Nephron progenitor cell (in vitro differentiated cells): Measurements from ENCODE around the gene NEURL1.
A peak's percentile ranks its signal among the peaks of the same experiment; 100 is the strongest.

Experiments used
- DNase-seq: peaks from one replicate; pipeline ENCODE4 v3.0.0; 2021
- H3K27ac Mint-ChIP-seq: 2 replicates; pipeline ENCODE4 v1.8.0; 2021; ENCODE audit warnings: mild to moderate bottlenecking, moderate library complexity, mixed read lengths
- H3K27me3 Mint-ChIP-seq: 2 replicates; pipeline ENCODE4 v1.8.0; 2021; ENCODE audit warnings: mild to moderate bottlenecking, low read depth, mixed read lengths; ENCODE audit not compliant: poor library complexity
- H3K36me3 Mint-ChIP-seq: 2 replicates; pipeline ENCODE4 v1.8.0; 2021; ENCODE audit warnings: low read depth, mixed read lengths
- H3K4me1 Mint-ChIP-seq: 2 replicates; pipeline ENCODE4 v1.8.0; 2021; ENCODE audit warnings: mixed read lengths
- H3K4me3 Mint-ChIP-seq: 2 replicates; pipeline ENCODE4 v1.8.0; 2021; ENCODE audit warnings: mild to moderate bottlenecking, moderate library complexity, mixed read lengths
- H3K9me3 Mint-ChIP-seq: 2 replicates; pipeline ENCODE4 v1.8.0; 2021; ENCODE audit warnings: mild to moderate bottlenecking, moderate library complexity, mixed read lengths
- TF ChIP-seq, protein P1 (sequence below): fragments of 200-600 bp; sonication (generic); IDR thresholded peaks from 2 replicates; pipeline ENCODE4 v1.5.0; 2021; ENCODE audit warnings: antibody characterized with exemption

The NEURL1 gene

DNA sequence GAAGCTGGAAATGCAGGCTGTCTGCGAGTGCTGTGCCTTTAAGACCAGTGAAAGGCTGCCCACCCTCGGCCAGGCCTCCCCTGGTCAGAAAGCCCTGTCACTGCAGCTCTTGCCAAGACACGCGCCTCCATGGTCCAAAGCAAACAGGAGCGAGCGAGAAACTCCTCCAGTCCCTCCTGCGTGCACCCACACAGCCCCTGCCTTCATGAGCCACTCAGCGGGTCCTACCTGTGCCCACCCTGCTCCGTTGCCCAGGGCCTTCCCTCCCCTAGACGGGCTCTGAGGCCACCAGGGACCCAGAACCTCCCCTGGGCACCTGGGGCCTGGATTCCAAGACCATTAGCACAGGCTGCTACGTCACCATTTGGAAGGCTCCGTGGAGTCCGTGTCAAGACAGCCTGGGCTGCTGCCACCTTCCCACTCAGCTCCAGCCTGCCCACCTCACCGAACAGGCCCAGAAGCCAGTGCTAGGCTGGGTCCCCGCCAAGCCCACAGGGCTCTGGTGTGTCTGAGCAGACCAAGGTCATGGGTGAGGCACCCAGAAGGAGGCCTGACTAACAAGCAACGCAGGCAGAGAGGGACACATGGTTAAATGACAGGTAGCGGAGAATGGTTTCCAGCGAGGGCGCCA, 144.5 kb downstream of the NEURL1 start:
- Mint-ChIP-seq H3K27ac (no peak overlapping the region), H3K9me3 (no peaks in the 10 kb centered on the region), H3K27me3 (peaks cover 2% of the 10 kb centered on the region), H3K36me3 (peaks cover 12% of the 10 kb centered on the region), H3K4me1 (peaks cover 58% of the 10 kb centered on the region), H3K4me3 (no peak overlapping the region)
- TF ChIP-seq, protein P1, sequence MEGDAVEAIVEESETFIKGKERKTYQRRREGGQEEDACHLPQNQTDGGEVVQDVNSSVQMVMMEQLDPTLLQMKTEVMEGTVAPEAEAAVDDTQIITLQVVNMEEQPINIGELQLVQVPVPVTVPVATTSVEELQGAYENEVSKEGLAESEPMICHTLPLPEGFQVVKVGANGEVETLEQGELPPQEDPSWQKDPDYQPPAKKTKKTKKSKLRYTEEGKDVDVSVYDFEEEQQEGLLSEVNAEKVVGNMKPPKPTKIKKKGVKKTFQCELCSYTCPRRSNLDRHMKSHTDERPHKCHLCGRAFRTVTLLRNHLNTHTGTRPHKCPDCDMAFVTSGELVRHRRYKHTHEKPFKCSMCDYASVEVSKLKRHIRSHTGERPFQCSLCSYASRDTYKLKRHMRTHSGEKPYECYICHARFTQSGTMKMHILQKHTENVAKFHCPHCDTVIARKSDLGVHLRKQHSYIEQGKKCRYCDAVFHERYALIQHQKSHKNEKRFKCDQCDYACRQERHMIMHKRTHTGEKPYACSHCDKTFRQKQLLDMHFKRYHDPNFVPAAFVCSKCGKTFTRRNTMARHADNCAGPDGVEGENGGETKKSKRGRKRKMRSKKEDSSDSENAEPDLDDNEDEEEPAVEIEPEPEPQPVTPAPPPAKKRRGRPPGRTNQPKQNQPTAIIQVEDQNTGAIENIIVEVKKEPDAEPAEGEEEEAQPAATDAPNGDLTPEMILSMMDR = no peak
- no peak for DNase-seq

DNA sequence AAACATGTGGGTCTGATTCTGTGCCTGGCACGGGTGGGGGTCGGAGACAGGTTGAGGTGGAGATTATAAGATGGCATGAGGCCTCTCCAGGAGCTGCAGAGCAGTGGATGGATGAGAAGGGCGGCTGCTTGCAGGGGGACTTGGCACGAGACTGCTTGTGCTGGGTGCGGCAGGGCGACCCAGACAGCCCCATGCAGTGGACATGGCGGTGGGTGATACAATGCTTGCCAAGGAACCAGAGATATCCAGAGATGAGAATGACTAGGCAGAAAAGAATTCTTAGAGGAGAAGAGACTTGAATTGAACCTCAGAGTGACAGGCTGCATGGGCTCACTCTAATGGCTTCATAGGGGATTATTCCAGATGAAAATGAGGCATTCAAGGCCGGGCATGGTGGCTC, 145.4 kb downstream of the NEURL1 start:
- TF ChIP-seq, protein P1 = no peak
- no peaks in the 10 kb centered on the region for H3K9me3 Mint-ChIP-seq
- DNase-seq = no peak
- peaks cover 65% of the 10 kb centered on the region for H3K4me1 Mint-ChIP-seq
- H3K36me3 Mint-ChIP-seq = peaks cover 18% of the 10 kb centered on the region
- no peak overlapping the region for H3K4me3 Mint-ChIP-seq
- H3K27ac Mint-ChIP-seq = peak overlapping the region; percentile 47
- H3K27me3 Mint-ChIP-seq = peaks cover 2% of the 10 kb centered on the region

DNA sequence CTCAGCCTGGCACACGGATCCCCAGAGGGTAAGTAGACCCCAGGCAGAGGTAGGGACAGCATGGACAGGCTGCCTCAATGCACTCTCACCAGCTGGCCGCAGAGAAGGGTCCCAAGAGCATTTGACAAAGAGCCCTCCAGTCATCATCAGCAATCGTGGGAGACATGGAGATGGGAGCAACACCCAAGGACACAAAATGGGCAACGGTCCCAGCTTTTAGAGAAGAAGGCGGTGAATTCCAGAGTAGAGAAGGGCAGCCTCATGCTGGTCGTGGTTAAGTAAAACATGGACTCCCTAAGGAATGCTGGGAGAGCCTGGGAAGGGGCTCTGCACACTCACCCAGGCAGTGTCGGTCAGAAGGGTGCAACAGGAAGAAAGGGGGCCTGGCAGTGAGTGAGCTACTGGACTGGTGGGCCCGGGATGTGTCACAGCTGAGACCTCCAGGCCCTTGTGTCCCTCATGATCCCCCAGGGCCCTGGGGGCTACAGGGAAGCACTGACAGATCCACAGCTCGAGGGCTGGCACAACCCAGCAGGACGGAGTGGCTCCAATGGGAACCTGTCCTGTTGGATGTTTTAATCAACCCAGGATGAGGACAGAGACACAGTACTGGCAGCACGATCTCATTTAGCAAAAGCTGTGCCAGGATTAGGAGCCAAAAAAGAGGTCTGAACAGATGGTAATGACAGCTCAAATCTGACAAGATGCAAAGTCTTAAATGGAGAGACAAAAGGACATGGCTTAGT, 147.1 kb downstream of the NEURL1 start:
- TF ChIP-seq, protein P1 = no peak
- Mint-ChIP-seq H3K27me3 (peaks cover 2% of the 10 kb centered on the region), H3K4me1 (peaks cover 66% of the 10 kb centered on the region), H3K36me3 (peaks cover 25% of the 10 kb centered on the region), H3K27ac (no peak overlapping the region), H3K4me3 (no peak overlapping the region), H3K9me3 (no peaks in the 10 kb centered on the region)
- no peak for DNase-seq

DNA sequence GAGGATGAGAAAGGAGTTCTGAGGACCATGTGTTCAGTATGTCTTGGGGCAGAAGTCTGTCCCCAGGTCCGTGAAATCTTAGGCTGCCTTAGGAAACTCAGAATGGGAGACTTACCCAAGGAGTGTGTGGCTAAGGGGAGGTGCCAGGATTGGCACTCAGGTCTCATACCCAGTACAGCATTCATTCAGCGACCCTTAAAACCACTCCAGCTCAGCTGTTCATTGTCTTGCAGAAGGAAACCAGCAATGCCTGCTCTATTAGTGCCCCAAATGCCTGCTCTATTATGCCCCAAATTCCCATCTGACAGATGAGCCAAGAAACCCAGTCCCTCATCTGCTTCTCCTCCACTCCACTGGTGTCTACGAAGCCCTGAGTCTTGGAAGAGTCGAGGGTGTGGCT, 147.8 kb downstream of the NEURL1 start:
- Mint-ChIP-seq H3K27ac (no peak overlapping the region), H3K27me3 (peaks cover 5% of the 10 kb centered on the region), H3K4me1 (peaks cover 66% of the 10 kb centered on the region), H3K36me3 (peaks cover 27% of the 10 kb centered on the region), H3K4me3 (no peak overlapping the region), H3K9me3 (no peaks in the 10 kb centered on the region)
- TF ChIP-seq, protein P1 = no peak
- no peak for DNase-seq
